Hepatocyte (in vitro differentiated cells): ENCODE data around the gene CDH4.

ENCODE experiments used
- CTCF ChIP-seq: fragments of 200-600 bp; sonication (generic); IDR thresholded peaks from 2 replicates; pipeline ENCODE4 v1.5.1; 2016; ENCODE audit warnings: antibody characterized with exemption, mild to moderate bottlenecking; ENCODE audit not compliant: poor library complexity
- EZH2 ChIP-seq: fragments of 200-600 bp; sonication (generic); IDR thresholded peaks from 2 replicates; pipeline ENCODE4 v1.6.1; 2016; ENCODE audit warnings: antibody characterized with exemption, mild to moderate bottlenecking, borderline replicate concordance

GRCh38 chr20:61630816-61631215 lies 378.8 kb downstream of the CDH4 start:
- TF ChIP-seq CTCF (no peak), EZH2 (no peak)
